Activated gamma-delta T cell (primary cell): ENCODE results near the gene CYP11A1.

ENCODE experiments used
- DNase-seq: peaks from one replicate; lab custom pipeline; 2025; lab: John Stamatoyannopoulos, UW

Gene CYP11A1

DNA sequence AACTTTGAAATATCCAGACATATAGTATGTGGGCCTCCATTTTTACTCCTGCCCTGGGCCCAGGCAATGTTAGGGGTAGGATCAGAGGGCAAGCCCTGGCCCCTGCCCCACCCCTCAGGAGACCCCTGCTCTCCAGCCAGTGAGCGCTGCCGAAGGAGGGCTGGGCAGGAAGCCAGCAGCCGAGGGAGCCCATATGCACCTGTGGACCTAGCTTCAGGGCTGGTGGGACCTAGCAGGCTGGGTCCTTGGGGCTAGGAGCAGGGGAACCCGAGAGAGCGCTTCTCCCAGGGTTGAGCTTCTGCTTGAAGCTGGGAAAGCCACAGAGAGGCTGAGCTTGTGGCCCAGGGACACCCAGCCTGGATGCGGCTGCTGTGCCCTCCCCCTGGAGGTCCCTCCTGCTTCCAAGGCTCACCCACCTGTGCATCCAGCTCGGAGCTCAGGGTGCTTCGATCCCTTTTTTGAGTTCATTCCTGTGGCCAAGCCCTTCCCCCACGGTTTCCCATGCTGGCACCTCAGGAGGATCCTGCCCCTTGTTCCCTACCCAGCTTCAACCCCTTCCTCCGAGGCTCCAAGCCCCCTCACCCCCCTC, 21.0 kb upstream of the CYP11A1 start:
- no peak for DNase-seq

DNA sequence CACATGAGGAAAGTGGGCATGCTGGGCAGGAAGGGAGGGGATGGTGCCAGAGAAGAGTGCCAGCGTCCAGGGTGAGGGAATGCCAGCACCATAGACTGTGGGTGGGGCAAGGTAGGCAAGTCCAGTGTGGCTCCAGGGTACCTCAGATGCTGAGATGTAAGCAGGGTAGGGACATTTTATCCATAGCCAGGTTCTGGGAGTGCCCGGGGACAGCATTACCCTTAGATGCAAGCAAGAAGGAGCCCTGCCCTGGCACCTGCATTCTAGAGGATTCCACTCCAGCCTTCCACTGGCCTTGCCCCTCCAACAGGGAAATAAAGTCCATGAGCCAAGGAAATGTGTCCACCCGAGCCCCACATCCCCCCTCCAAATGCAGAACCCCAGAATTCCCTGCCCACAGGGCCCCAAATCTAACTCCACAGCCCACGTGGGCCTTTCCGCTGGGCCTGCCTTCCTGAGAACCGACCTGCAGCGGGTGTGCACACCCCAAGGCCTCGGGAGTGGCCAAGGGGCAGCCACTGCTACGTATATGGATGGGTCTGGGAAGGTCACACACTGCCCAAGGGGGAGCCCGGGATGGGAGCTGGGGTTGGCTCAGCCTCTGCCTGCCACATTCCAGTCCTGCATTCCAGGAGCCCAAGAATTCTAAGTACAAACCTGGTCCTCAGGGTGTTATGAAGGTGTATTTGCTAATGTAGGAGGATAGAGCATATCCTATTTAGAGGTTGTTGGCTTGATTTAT, 20.3 kb upstream of the CYP11A1 start:
- no peak for DNase-seq

DNA sequence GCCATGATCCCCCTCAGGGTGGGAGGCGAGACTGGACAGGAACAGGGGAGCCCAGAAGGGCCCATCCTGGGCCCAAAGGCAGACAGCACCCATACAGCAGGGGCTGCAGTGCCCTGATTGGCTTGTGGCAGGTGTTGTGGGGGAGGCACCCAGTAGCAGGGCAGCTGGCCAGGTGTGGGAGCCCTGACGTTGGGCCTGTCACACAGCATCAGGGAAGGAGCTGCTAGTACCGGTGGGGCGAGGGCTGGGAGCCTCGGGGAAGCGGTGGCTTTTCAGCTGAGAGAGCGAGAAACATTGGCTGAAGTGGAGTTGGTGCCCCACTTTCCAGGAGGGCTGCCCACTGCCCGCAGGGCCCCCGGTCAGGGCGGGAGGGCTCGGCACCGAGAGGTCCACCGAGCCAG, 19.7 kb upstream of the CYP11A1 start:
- no peak for DNase-seq

DNA sequence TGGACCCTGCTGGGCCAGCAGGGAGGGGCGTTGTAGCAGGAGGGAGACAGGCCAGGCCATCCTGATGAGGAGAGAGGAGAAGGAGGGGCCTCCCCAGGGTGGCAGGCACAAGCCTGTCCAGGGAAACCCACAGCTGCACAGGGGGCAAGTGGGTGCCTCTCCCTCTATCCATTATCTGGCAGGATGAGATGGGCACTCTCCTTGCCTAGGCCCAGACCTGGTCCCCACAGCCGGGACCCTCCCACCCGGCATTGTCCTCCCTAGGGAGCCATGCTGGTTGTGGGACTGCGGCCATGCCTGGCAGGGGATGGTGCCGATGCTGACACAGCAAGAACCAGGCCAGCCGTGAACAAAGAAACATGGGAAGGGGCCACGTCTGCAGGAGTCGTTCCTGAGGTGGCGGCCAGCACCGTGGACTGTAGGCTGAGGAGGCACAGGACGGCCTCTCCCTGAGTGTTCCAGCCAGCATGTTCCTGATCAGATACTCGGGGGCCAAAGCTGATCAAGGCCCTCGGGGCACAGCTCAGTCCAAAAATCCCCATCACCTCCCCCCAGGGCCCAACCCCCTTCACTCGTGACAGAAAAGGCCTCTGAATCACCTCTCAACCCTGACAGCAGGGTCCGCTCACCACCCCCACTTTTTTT, 19.2 kb upstream of the CYP11A1 start:
- no peak for DNase-seq

DNA sequence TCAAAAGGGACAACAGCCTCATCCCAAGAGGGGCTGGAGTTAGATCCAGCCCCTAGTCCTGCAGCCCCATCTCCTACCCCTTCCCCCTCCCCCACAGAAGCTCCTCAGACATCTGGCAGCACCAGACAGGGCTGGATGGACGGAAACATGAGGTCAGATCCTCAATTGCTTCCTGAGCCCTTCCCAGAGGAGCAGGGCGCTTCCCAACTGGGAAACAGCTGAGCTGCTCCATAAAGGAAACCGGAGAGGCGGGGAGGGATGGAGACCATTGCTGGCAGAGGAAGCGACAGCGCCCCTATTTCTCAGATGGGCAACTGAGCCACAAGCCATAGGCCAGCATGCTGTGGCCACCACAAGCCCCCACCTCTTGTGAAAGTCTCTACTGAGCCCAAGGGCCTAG, 18.3 kb upstream of the CYP11A1 start:
- DNase-seq = no peak

DNA sequence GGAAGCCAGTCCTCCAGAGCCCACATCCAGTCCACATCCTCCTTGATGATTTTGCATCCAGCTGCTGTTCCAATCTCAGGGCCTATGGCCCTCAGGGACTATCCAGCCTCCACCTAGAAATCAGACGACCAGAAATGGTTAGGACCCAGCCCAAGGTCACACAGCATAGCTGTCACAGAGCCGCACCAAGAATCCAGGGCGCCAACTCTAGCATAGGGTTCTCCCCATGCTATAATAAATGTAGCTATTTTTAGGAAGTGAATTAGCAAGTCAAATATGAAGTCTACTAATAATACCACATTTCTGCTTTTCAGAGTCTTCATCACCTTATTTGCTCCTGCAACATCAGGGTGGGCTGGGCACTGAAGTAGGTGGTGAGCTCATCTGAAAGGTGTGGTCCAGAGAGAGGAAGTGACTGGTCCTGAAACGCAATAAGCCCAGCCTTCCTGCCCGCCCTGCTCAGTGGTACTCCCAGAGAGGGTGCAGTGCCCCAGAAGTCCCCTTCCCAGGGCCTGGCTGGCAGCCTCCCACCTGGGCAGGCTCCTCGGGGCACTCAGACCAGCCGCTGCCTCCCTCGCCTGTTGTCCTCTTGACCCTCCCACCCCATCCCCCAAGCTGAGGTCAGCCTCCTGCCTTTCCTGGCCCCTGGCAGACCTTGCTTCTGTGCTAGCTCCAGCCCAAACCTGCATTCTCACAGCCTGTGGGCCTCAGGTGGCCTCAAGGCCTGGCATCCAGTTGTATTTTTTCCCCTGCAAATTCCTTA, 17.6 kb upstream of the CYP11A1 start:
- no peak for DNase-seq

DNA sequence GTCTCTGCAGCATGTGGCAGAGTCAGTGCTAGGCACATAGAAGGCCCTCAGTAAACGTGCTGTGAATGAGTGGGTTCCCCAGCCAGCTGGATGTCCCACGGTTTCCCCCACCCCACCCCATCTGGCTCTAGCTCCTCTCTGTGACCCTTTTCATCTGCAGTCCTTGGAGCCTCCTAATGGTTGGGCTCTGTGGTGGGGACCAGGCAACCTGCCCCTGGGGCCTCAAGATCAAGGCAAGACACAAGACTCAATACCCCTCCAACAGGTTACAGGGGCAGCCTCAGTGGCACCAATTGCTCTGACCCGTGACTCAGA, 17.1 kb upstream of the CYP11A1 start:
- DNase-seq = no peak

DNA sequence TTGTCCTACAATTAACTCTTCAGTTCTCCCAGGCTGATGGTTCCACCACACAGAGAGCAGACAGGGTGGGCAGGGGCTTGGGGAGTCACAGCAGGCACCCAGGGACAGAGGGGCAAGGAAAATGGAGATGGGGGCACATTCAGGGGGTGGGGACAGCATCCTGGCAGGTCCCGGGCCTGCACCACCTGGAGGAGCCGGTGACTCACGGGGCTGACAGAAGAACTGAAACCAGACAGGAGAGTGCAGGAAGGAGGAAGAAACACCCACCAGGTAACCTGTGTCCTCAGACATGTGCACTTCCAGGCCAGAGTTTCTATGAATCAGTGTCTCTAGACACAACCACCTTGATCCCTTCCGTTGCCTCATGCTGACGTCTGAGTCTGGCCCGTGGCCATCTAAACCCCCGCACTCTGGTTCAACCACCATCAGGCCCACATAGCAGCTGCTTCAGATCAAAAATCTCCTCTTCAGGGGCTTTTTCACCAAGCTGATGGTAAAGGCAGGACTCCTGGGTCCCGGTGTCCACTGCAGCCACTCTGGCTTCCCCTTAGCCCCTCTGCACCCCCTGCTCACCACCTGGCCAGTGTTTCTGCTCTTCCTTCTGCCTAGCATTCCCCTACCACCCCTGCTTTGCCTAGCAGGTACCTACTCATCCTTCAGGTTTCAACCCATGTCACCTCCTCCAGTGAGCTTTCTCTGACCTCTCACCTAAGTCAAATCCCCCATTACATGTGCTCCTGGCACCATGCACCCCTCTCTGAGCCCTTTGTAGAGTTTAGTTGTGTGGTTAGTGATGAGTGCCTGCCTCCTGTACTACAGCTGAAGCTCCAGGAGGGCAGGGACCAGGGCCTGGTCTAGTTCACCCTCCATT, 16.5 kb upstream of the CYP11A1 start:
- DNase-seq = no peak

DNA sequence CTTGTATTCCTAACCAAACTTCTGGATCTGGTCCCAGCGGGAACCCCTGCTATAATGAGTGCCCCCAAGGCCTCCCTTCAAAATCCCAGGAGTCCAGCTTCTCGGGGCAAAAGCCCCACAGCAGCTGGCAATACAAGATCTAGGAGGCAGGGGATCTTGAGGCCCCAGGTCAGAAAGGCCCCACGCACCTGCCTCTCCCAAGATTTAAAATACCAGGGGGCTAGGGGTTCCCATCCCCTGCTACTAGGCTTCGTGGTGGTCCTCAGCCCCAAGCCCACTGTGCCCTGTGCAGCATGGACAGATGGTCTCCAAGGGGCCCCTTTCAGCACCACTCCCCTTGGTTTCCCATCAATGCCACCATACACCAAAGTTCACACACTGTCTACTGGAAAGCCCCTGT, 15.8 kb upstream of the CYP11A1 start:
- no peak for DNase-seq

DNA sequence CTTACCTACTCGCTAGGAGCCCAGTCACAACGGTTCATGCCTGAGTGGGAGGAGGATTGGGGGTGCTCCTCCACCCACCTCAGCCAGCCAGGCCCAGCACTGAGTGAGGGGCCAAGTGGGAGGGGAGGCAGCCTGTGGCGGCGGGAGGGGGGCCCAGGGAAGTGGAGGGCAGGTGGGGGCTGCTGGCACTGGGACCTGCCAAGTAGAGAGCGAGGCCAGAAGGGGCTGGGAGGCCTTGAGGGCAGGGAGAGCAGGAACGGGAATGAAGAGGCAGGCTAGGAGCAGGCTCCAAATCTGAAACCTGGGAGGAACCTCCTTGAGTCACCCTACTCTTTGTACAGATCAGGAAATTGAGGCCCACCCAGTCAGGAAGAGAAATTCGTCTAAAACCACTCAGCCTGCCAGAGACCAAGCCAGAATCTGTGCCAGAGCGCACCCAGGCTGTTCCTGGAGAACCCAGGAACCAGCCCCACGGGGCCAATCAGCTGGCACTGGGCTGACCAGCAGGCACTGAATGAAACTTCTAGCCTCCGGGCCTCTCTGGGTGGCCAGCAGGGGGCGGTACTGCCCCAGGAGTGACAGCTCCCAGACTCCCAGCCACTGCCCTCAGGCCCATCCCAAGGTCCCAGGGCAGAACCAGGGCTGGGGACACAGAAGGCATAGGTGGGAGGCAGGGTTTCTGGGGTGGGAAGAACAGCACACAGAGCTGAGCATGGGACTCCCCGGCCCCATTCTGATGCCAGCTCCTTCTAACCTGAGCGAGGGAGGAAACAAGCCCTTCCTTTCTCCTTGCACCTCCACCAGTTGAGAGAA, 14.8 kb upstream of the CYP11A1 start:
- peak; percentile 47 for DNase-seq

DNA sequence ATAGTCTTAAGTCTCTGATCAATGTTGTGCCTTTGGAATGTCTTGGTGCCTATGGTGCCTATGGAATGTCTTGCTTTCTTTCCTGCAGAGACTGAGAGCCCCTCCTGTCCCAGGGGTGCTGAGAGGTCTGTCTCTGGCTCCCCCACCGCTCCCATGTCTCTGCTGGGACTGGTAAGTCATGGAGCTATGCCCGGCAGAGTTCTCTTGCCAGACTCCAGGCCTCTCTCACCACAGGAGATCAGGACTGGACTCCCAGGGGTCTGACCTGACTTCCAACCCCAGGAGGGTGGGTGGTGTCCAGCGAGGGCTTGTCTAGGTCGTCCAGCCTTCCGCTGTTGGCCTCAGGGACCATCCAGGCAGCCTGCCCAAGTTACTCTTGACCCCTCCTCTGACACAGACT, 14.0 kb upstream of the CYP11A1 start:
- no peak for DNase-seq

DNA sequence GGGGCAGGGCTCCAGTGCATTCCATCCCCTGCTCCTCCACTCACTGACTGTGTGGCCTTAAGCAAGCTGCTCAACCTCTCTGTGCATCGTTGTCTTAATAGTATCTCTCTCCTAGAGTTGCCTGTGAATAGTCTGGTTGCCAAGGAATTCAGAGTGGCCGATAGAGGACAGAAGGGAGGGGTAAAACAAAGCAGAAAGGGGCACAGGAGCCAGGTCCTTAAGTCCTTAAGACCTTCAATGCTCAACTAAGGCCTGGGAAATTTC, 13.7 kb upstream of the CYP11A1 start:
- no peak for DNase-seq

DNA sequence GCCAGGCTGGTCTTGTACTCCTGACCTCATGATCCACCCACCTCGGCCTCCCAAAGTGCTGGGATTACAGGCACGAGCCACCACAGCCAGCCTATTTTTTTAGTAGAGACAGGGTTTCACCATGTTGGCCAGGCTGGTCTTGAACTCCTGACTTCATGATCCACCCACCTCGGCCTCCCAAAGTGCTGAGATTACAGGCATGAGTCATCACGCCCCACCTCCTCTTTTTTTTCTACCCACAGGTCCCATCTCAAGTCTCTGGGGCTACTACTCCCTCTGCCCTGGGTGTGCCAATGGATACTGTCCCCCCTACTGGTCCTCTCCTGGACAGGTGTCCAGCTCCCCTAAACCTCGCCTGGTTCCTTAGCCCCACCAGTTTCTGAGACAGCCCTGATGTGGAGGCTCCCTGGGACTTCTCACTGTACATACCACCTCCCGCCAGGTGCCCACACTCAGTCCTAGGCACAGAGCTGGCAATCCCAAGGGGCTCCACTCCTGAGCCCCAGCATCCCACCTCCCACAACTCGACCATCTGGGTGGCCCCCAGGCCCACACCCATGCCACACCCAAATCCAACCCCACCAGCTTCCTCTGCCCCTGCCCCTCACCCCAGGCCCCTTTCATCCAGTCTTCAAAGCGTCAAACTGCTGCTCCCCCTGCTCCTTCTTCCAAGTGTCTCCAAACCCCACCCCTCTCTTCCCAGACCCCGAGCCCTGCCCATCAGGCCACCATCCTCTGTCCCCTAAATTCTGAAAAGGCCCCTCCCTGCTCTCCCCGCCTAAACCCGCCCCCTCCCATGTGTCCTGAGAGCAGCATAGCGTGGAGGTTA, 13.1 kb upstream of the CYP11A1 start:
- DNase-seq = no peak

DNA sequence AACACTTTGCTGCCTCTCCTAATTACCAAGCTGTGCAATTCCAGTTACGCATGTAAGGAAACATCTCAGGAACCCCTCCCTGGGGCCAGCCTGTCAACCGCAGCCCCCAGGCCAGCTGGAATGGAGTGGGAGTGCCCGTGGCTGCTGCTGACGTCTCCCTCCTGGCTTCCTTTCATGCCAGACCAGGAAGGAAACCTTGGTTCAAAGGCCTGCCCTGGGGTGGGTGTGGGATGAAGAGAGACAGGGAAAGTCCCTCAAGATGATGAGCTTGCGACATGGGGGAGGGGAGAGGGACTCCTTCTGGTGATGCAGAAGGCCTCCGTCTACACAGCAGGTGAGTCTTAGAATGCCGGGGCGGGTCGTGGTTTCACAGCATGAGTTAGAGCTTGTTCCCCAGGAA, 11.4 kb upstream of the CYP11A1 start:
- DNase-seq = no peak

DNA sequence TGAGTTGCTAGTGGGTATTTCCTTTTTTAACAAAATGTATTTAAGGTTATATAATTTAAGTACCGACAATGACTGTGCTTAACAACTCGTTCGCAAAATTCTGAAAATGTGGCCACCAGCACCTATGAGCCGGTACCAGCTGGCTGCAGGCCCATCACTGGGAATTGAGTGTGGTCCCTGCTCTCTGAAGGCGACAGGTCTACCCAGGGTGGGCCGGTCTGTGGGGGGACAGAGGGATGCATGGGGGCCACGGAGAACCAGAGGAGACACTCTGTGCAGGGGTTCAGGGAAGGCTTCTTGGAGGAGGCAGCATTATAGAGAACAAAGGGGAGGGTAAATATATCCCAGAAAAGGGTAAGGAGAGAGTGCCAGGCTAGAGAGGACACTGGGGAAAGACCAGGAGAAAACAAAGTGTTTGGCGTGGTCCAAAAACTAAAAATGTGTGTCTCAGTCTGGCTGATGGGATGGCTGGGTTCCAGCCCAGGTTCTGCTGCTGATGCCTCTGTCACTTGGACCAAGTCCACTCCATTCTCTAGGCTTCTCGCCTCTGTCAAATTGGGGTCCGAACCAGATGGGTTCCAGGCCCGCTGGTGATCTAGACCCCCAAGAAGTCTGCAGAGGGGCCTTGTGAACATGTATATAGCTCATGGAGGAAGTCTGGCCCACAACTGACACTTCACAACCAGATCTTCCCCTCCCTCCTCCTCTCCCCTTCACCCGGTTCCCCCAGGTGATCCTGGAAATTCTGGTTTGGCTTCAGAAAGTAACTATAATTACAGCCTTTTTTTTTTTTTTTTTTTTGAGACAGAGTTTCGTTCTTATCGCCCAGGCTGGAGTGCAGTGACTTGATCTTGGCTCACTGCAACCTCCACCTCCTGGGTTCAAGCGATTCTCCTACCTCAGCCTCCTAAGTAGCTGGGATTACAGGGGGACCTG, 10.7 kb upstream of the CYP11A1 start:
- DNase-seq = no peak

DNA sequence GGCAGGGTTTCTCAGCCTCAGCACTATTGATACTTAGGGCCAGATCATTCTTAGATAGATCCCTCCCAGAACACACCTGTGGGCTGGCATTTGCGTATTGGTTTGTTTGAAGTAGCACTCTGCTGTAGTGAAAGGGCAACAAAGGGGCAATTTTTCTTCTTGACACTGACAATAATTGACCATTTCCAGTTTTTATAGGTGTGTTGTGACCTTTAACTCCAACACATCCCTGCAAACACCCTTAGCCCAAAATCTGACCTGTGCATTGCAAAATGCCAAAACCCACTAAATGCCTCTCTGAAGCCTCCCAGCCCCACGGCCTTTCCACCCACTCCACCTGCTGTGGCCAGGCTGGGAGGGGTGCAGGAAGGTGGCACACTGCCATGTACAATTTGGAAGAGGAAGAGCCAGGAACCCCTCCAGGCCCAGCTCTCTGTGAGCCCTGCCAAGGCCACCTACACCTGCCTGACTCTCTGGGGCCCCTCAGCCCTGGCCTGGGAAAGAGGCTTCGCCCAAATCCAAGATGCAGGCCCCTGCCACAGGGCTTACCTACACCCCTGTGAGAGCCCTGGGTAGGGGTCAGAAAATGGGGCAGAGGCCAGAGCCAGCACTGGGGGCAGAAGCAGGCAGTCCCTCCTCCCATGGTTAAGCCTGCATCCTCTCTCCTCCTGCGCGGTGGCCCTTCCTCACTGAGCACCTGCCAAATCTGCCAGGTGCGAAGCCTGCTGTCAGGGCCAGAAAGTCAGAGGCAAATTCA, 9.6 kb upstream of the CYP11A1 start:
- DNase-seq = no peak

DNA sequence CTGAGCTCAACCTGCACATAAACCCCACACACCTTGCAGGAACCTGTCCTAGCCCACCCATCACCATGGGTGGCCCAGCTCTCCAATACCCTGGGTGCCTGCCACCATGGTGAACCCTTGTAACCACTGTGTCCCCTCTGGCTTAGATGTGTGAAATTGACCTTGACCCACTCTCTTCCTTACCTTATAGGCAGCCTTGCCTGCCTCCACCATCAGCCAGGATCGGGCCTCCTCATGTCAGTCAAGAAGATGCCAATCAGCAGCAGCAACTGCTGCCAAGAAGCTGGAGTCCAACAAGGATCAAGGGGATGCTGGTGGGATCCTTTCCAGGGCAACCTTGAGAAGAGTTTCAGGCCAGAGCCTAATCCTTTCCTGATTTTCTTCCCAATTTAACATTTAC, 8.8 kb upstream of the CYP11A1 start:
- no peak for DNase-seq

DNA sequence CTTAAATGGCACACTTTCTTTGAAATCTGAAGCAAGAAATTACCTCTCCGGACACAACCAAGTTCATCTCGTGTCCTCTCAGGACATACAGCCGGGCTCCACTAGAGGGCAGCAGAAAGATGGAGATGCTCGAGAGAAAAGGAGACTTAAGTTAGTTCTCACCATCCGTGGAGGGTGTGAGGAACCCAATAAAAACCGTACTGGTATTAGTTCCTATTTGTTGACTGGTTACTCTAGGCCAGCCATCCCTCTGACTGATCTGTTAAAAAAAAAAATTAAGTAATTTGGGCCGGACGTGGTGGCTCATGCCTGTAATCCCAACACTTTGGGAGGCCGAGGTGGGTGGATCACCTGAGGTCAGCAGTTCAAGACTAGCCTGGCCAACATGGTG, 7.9 kb upstream of the CYP11A1 start:
- DNase-seq = no peak
